Spinal cord (tissue), 10 donors: Measurements from ENCODE around the gene HIGD1B. TPM values are rescaled to one million over a fixed set of nuclear protein-coding genes. Genes with fewer than 3 reads are reported as not detected.

Experiments used
- DNase-seq, 6 donors: peaks; one replicate each; pipeline versions ENCODE4 v3.0.0 to v3.0.0-alpha.2; 2013 to 2015; ENCODE audit warnings: low spot score in 6 of 6, low read depth in 4 of 6
- H3K27ac ChIP-seq: one replicate; pipeline ENCODE4 v1.5.1; 2013; ENCODE audit warnings: low read depth, low read length, control low read depth
- H3K27me3 ChIP-seq: one replicate; pipeline ENCODE4 v1.6.1; 2013; ENCODE audit warnings: low read length; ENCODE audit not compliant: control insufficient read depth, insufficient read depth
- H3K36me3 ChIP-seq: one replicate; pipeline ENCODE4 v1.6.1; 2013; ENCODE audit warnings: low read length; ENCODE audit not compliant: control insufficient read depth, insufficient read depth
- H3K4me1 ChIP-seq: one replicate; pipeline ENCODE4 v1.6.1; 2013; ENCODE audit warnings: low read length; ENCODE audit not compliant: control insufficient read depth, insufficient read depth
- H3K4me3 ChIP-seq: one replicate; pipeline ENCODE4 v1.5.1; 2013; ENCODE audit warnings: low read depth, low read length, control low read depth
- H3K9me3 ChIP-seq: one replicate; pipeline ENCODE4 v1.6.1; 2013; ENCODE audit warnings: low read length; ENCODE audit not compliant: control insufficient read depth, insufficient read depth
- WGBS: methylation state at CpG from one replicate; pipeline ENCODE4 v1.1.5; 2013; ENCODE audit warnings: missing lambda C conversion rate; ENCODE audit not compliant: insufficient coverage; 5-methylcytosine and 5-hydroxymethylcytosine counted together
- polyA plus RNA-seq, 2 donors: library from polyadenylated mRNA; unstranded; fragments of 120-200 nt; gene quantifications; one replicate each; pipeline ENCODE4 v1.2.1, GENCODE V29; 2013; ENCODE audit not compliant: insufficient read length in 2 of 2
- total RNA-seq, 2 donors: library from RNA; depleted of rRNA in 1 of 2; stranded (reverse); fragments of 120-200 nt in 1 of 2; fragments of >200 nt in 1 of 2; gene quantifications; one replicate each; pipeline versions ENCODE4 v1.2.3 to v1.2.4, GENCODE V29; 2013 to 2014
- donor health status: healthy.

The HIGD1B gene
- total and polyA plus RNA-seq, 4 donors: 5.4 to 18.5 (median 10.4) TPM

DNA sequence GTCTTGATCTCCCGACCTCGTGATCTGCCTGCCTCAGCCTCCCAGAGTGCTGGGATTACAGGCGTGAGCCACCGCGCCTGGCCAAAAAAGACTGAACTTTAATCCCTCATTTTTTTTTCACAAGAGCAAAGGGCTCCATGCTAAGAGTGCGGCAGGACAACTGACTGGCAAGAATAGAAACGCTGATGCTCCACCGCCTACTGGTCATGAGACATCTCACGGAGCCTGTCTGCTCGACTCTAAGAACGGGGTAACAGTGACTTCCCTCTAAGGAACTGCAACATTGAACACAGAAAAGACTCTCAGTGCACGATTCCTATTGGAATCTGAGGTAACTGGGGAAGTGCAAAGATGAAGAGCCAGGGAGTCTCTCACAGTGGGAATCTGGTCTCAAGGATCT, 23.9 kb downstream of the HIGD1B start:
- H3K9me3 ChIP-seq: no peaks in the 10 kb centered on the region
- H3K27me3 ChIP-seq: no peaks in the 10 kb centered on the region
- H3K36me3 ChIP-seq: peaks cover 68% of the 10 kb centered on the region
- no peak overlapping the region for H3K27ac ChIP-seq
- DNase-seq: no peak
- no peak overlapping the region for H3K4me3 ChIP-seq
- 98% methylated on average over 11 of the region's 12 CpGs for WGBS
- H3K4me1 ChIP-seq: no peaks in the 10 kb centered on the region

DNA sequence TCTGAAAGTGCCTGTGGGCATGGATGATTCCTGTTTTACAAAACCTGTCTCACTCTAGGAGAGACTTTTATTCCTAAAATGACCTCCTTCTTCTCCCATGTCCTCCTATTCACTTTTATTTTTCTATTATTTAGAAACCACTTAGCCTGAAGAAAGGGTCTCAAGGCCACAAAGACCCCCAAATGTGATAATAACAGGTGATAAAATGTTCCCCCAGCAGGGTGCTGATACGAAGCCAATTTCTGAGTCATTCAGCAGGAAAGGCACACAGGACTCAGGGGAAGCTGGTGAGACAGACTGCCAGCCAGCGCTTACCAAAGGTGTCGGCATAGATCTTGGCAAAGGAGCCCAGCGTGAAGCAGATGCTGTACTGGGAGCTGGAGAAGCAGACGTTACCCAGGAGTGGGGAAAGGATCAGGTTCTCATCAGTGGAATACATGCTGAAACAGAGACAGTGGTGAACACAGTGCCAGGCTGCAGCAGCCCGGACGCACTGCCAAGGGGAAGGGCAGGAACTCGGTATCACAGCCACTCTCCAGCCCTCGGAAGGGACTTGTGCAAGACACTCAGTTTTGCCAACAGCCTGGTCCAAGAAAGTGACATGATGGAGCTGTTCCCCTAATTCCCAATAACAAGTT, 24.6 kb downstream of the HIGD1B start:
- no peak overlapping the region for H3K27ac ChIP-seq
- DNase-seq: peak in 1 of 6 donors; percentile 72

DNA sequence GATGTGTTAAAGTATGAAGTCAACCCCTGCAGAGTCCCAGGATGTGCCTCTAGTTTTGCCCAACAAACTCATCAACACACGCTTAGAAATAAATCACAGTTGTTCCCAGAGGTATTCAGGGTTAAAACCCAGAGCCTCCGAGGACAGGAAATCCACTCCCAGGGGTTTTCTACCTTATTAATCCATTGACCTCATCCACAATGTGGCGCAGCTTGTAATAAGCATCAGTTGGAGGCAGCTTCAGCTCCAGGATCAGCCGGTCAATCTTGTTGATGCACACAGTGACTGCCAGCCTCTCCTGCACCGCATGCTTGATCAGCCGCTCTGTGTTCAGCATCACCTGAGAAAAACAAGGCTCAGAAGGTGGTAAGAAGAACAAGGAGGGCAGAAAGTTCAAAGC, 28.1 kb downstream of the HIGD1B start:
- Histone ChIP-seq H3K4me1 (no peaks in the 10 kb centered on the region), H3K36me3 (peaks cover 74% of the 10 kb centered on the region), H3K4me3 (no peak overlapping the region), H3K27me3 (no peaks in the 10 kb centered on the region), H3K27ac (no peak overlapping the region), H3K9me3 (no peaks in the 10 kb centered on the region)
- DNase-seq: no peak
- 98% methylated on average over 4 of the region's 6 CpGs for WGBS

More for the DNA sequence above, 24.6 kb downstream of the HIGD1B start:
- Histone ChIP-seq H3K36me3 (peaks cover 68% of the 10 kb centered on the region), H3K27me3 (no peaks in the 10 kb centered on the region), H3K4me3 (no peak overlapping the region), H3K9me3 (no peaks in the 10 kb centered on the region), H3K4me1 (no peaks in the 10 kb centered on the region)
- 53% methylated on average over 9 of the region's 9 CpGs for WGBS

DNA sequence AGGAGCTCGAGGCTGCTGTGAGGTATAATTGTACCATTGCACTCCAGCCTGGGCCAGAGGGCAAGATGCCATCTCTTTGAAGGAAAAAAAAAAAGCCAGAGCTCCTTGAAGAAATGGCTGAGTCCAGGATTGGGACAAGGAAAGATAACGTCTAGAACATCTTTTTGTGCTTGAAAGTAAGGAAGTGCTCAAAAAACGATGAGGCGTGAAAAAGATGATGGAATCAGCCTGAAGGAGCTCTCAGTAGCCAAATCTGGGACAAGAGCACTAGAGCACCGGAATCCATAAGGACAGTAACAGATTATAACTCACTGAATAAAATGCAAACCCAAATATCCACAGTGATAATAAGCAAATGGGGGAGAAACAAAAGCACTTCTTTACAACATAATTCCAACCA, 29.4 kb downstream of the HIGD1B start:
- Histone ChIP-seq H3K36me3 (peaks cover 67% of the 10 kb centered on the region), H3K9me3 (no peaks in the 10 kb centered on the region), H3K4me1 (no peaks in the 10 kb centered on the region), H3K27me3 (no peaks in the 10 kb centered on the region), H3K27ac (no peak overlapping the region), H3K4me3 (no peak overlapping the region)
- WGBS: 92% methylated on average over 4 of the region's 5 CpGs
- no peak for DNase-seq

DNA sequence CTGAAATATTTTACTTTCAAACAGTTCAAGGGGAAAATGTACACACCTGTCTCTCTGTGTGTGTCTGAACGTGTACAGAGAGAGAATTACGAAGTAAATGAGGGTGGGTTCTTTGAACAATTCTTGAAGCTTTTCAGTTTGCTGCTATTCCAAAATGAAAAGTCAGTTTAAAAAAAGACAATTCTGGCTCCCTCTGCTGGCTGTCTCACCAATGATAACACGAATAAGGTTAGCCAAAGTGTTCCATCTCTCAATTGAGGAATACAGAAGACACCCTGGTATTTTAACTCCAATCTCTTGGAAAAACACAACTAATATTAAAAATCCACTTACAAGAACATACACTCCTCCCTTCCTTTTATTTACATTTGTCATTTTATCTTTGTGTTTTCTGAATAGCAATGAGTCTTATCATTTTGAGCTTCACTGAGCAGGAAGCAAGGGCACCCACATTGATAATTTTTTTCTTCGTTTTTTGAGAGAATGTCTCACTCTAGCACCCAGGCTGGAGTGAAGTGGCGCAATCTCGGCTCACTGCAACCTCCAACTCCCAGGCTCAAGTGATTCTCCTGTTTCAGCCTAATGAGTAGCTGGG, 31.0 kb downstream of the HIGD1B start:
- no peaks in the 10 kb centered on the region for H3K4me1 ChIP-seq
- no peaks in the 10 kb centered on the region for H3K27me3 ChIP-seq
- peaks cover 63% of the 10 kb centered on the region for H3K36me3 ChIP-seq
- H3K9me3 ChIP-seq: no peaks in the 10 kb centered on the region
- H3K27ac ChIP-seq: no peak overlapping the region
- H3K4me3 ChIP-seq: no peak overlapping the region
- DNase-seq: peak in 4 of 6 donors; percentile 30 to 87 (median 64)
- 33% methylated on average over 3 of the region's 6 CpGs for WGBS

DNA sequence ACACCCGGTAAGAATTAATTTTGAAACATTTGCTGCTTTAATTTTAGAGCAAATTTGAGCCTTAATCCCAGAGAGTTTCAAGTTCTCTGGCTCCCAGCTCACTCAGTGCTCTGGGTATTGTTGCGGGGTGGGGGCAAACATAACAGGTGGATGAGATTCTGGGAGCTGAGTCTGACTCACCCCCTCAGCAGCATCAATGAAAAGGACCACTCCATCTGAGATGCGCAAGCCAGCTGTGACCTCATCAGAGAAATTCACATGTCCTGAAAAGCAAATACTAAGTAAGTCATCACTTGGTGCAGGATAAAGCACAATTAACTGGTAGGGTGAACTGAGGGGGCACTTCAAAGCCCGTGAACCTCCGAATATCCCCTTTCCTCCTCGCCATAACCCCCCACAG, 31.7 kb downstream of the HIGD1B start:
- Histone ChIP-seq H3K27ac (no peak overlapping the region), H3K9me3 (no peaks in the 10 kb centered on the region), H3K4me3 (no peak overlapping the region), H3K4me1 (no peaks in the 10 kb centered on the region), H3K27me3 (no peaks in the 10 kb centered on the region), H3K36me3 (peaks cover 64% of the 10 kb centered on the region)
- WGBS: 95% methylated on average over 3 of the region's 6 CpGs
- no peak for DNase-seq

DNA sequence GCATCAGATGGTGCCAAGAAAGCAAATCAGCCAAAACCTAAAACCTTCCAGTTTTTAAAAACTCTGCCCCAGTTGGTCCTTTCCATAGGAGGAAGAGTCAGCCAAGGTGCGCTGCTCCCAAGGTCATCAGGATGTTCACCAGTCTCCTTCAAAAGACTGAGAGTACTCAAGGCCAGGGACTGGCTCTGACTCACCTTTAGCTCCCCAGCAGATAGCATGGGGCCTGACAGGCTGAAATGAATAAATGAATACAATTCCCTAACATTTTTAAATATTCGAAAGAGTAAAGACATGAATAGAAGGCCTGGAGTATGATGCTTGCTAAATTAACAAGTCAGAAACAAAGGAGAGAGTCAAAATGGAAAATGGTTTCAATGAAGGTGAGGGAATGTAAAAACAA, 32.4 kb downstream of the HIGD1B start:
- 100% methylated on average over 1 of the region's 2 CpGs for WGBS
- Histone ChIP-seq H3K36me3 (peaks cover 70% of the 10 kb centered on the region), H3K27ac (no peak overlapping the region), H3K4me1 (no peaks in the 10 kb centered on the region), H3K27me3 (no peaks in the 10 kb centered on the region), H3K4me3 (no peak overlapping the region), H3K9me3 (no peaks in the 10 kb centered on the region)
- no peak for DNase-seq

DNA sequence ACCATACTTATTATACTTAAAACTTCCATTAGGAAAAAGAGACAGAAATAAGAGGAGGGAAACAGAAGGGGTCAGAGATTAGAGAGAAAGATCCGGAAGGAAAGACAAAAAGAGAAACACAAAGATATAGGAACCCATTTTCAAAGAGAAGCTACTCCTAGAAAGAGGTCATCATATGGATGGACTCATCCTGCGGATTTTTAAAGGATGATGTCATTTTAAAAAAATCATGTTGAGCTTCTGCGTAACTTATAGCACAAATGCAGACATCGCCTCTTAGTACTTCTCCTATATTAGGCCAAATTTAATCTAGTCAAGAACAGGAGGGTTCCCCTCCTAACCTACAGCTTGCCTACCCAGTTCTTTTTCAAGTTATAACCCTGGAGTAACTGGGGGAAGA, 33.5 kb downstream of the HIGD1B start:
- no peak for DNase-seq
- Histone ChIP-seq H3K27ac (no peak overlapping the region), H3K27me3 (no peaks in the 10 kb centered on the region), H3K36me3 (peaks cover 70% of the 10 kb centered on the region), H3K4me3 (no peak overlapping the region), H3K4me1 (no peaks in the 10 kb centered on the region), H3K9me3 (no peaks in the 10 kb centered on the region)
- WGBS: no CpG with 5 or more reads among the region's 4 CpGs

DNA sequence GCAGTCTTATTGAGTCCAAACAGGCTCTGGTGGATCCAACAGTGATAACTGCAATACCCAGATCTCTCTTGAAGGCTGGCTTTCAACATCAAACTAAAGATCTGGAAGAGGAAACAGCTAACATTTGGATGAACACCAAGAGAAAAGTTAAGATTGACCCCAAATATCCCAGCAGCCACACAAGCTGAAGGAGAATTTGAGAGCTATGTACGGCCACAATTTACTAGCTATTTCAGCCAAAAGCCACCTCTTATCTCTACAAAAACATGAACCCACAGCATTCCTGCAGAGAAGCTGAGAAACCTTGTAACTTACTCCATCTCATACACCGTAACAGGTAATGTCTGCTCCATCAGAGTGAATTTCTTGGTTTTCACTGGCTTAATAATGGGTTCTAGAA, 37.3 kb downstream of the HIGD1B start:
- H3K9me3 ChIP-seq: no peaks in the 10 kb centered on the region
- WGBS: 100% methylated on average over 1 of the region's 2 CpGs
- no peaks in the 10 kb centered on the region for H3K27me3 ChIP-seq
- no peaks in the 10 kb centered on the region for H3K4me1 ChIP-seq
- H3K27ac ChIP-seq: no peak overlapping the region
- DNase-seq: no peak
- H3K4me3 ChIP-seq: no peak overlapping the region
- peaks cover 54% of the 10 kb centered on the region for H3K36me3 ChIP-seq

DNA sequence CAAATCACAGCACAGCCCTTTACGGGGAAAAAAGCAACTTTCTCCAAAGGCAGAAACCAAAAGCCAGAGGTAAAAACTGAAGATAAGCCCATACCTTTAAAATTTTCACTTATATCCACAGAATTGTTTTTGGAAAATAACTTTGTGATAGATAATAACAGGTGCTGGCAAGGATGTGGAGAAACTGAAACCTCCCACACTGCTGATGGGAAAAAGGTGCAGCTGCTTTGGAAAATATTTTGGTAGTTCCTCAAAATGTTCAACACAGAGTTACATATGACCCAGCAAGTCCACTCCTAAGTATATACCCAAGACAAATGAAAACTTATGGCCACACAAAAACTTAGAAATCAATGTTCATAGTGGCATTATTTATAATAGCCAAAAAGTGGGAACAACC, 39.3 kb downstream of the HIGD1B start:
- Histone ChIP-seq H3K9me3 (no peaks in the 10 kb centered on the region), H3K27ac (no peak overlapping the region), H3K4me3 (no peak overlapping the region), H3K36me3 (peaks cover 46% of the 10 kb centered on the region), H3K4me1 (no peaks in the 10 kb centered on the region), H3K27me3 (no peaks in the 10 kb centered on the region)
- DNase-seq: no peak
- WGBS: no CpG with 5 or more reads among the region's 1 CpG
